Stomach (tissue), 4 donors: ENCODE data around the gene THTPA.

Experiments used
- POLR2A ChIP-seq, 4 donors: fragments of 450-650 bp; IDR thresholded peaks; one replicate each; pipeline ENCODE4 v1.6.1; 2016; ENCODE audit warnings: antibody characterized with exemption in 4 of 4, control low read depth in 2 of 4, mild to moderate bottlenecking in 1 of 4, moderate library complexity in 1 of 4
- TF ChIP-seq, protein P1 (sequence below), 7 experiments: fragments of 450-650 bp in 4 of 7; fragments of 200-600 bp in 3 of 7; sonication (generic) in 3 of 7; IDR thresholded peaks; one replicate each; pipeline ENCODE4 v1.5.1; 2016 to 2019; ENCODE audit warnings: antibody characterized with exemption in 7 of 7, control low read depth in 2 of 7, mild to moderate bottlenecking in 1 of 7

DNA sequence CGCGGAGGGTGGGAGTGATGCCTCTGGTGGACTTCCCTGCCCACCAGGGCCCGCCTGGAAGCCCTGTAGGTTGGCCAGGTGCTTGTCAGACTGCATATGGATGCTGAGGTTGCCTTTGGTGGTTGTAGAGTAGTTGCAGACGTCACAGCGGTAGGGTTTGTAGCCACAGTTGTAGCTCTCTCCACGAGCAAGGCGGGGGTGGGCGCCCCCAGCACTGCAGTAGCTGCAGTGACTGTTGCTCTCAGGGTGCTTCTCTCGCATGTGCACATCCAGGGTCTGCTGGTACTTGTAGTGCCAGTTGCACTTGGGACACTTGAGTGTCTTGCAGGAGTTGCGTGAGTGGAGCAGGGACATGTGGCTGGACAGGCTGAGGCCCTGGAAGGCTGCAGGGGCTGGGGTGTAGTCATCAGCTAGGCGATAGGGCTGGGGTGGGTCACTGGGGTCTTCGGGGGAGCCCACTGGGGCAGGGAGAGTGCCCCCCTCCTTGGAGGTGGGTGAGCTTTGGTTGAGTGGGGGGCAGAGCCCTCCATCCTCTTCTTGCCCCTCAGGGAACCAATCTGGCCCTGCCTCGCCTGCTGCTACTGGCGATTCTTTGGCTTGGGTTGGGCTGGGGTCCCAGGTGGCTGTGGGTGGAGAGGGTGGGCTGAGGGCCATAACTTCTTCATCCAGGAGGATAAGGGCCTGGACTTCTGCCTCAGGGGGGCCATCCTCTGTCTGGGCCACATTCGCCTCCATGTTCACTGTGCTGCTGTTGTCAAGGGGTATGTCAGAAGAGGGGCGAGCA, 22.2 kb upstream of the THTPA start:
- TF ChIP-seq, protein P1, sequence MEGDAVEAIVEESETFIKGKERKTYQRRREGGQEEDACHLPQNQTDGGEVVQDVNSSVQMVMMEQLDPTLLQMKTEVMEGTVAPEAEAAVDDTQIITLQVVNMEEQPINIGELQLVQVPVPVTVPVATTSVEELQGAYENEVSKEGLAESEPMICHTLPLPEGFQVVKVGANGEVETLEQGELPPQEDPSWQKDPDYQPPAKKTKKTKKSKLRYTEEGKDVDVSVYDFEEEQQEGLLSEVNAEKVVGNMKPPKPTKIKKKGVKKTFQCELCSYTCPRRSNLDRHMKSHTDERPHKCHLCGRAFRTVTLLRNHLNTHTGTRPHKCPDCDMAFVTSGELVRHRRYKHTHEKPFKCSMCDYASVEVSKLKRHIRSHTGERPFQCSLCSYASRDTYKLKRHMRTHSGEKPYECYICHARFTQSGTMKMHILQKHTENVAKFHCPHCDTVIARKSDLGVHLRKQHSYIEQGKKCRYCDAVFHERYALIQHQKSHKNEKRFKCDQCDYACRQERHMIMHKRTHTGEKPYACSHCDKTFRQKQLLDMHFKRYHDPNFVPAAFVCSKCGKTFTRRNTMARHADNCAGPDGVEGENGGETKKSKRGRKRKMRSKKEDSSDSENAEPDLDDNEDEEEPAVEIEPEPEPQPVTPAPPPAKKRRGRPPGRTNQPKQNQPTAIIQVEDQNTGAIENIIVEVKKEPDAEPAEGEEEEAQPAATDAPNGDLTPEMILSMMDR (IDR thresholded peaks at IDR 0.05), result no peak
- no peak for TF ChIP-seq POLR2A (IDR thresholded peaks at IDR 0.05)
